Activated T-cell treated with anti-CD3 and anti-CD28 coated beads, Interleukin-2, amount 50 U/mL, for 1 hour (primary cell): ENCODE results near the gene DAGLB.
A peak's percentile ranks its signal among the peaks of the same experiment; 100 is the strongest.
"Not testable (repeated sequence)": the region's sequence is repeated elsewhere in the genome, so short reads cannot be mapped to it uniquely, and the experiment has no call there.

ENCODE experiments used
- DNase-seq: peaks from one replicate; pipeline ENCODE4 v3.0.0-alpha.2; 2020

DAGLB gene, protein sequence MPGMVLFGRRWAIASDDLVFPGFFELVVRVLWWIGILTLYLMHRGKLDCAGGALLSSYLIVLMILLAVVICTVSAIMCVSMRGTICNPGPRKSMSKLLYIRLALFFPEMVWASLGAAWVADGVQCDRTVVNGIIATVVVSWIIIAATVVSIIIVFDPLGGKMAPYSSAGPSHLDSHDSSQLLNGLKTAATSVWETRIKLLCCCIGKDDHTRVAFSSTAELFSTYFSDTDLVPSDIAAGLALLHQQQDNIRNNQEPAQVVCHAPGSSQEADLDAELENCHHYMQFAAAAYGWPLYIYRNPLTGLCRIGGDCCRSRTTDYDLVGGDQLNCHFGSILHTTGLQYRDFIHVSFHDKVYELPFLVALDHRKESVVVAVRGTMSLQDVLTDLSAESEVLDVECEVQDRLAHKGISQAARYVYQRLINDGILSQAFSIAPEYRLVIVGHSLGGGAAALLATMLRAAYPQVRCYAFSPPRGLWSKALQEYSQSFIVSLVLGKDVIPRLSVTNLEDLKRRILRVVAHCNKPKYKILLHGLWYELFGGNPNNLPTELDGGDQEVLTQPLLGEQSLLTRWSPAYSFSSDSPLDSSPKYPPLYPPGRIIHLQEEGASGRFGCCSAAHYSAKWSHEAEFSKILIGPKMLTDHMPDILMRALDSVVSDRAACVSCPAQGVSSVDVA

DNA sequence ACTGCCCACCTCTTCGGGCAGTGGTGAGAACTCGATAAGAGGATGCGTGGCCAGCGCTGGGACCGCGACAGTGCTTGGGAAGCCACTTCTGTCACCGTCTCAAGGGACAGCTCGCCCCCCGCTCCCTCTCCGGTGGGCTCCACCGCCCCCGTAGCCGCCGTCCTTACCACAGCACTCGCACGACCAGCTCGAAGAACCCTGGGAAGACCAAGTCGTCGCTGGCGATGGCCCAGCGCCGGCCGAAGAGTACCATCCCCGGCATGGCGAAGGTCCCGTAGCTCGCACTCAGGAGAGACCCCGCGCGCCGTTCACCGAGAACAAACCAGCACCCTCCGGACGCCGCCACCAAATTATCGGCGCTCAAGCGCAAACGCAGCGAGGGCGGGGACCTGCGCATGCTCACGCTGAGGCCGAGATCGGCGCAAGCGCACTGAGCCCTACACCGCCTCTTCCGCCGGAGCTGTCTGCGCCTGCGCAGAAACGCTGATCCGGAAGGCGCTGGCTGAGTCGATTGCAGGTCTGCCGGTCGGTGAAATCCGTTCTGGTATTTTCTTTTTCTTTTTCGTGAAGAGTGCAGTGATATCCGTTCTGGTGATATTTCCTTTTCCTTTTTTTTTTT is at the start of gene DAGLB:
Gene DAGLB, minus strand, starts transcription at position 374 of the 619 bp plus-strand sequence. Its CDS starts 112 bp downstream, at position 262.
- peak; percentile 97 for DNase-seq

DNA sequence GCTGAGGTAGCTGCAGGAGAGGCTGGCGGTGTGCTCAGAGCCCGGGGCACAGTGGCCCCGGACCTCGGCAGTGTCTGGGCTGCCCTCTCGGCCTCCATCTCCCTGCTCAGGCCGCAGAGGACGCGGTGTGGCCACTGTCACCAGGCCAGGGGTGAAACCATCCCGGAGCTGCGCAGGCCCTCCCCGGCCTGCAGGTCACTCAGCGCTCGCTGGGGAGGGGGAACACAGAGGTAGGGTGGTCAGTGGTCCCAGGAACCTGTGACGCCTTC is 49.8 kb upstream of the DAGLB start:
- no peak for DNase-seq

DNA sequence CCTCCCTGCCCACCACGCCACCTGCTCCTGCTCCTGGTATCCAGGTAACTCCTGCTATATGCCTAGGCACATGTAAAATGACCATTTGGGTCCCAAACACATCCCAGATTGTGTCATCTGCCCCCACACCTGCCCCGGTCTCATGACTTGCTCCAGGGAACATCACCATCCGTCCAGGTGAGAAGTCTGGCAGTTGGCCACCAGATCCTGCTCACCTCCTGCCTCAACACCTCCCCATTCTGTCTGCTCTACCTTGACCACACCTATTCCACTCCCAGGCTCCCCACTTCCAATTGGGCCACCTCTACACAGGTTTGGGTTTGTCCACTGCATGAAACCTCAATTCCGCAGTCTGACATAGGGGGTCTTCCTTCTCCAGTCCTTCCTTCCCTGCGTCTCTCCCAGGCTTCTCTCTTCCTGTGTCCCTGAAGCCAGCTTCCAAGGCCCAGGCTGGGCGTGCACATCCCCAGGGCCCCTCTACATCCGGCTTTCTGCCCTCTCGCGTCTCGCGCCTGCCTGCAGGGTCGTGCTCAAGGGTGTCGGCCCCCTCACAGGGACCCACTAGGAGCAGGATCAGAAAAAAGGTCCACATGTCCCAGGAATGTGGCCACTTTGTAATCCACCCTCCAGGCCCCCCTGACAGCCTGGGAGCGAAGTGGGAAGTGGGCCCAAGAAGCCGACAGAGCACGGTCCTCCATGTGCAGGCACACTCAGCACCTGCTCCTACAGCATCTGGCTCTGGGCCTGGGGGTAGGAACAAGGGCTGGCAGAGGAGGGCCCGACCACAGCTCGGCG is 49.3 kb upstream of the DAGLB start:
- no peak for DNase-seq

DNA sequence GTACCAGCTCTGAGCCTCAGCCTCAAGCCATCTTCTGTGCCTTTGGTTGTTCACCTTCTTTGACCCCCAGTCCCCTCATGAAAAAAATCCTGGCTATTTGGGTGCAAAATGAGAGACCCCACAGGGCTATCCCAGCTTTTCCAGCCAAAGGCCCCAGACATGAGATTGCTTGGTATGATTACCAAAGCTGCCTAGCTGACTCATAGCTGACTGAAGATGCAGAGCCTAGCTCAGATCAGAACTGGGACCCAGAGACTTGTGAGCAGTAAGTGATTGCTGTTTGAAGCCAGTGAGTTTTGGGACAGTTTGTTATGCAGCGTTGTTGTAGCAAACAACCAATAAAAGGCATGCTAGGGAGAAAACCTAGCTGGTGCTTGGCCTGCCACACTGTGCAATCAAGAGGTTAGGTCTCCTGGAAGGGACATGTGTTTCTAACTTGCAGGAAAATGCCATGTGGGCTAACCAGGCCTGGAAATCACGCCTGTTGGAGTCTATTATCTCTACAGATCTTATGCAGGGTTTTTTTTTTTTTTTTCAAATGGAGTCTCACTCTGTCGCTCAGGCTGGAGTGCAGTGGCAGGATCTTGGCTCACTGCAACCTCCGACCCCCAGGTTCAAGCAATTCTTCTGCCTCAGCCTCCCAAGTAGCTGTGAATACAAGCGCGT is 48.0 kb upstream of the DAGLB start:
- no peak for DNase-seq

DNA sequence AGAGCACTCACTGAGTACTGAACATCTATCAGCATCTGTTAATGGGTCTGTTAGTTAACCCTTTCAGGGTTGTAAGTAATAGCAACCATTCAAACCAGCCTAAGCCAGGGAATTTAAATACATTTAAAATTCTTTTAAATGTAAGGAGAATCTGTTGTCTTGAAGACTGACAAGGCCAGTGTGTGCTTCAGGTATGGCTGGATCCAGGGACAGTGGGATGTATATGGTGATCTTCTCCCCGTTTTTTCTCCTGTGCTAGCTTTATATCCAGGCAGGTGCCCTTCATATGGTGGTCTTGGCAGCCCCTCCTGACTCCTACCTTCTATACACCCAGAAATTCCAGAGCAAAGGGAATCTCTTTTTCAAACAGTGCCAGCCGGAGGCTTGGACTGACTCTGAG is 46.6 kb upstream of the DAGLB start:
- DNase-seq = no peak

DNA sequence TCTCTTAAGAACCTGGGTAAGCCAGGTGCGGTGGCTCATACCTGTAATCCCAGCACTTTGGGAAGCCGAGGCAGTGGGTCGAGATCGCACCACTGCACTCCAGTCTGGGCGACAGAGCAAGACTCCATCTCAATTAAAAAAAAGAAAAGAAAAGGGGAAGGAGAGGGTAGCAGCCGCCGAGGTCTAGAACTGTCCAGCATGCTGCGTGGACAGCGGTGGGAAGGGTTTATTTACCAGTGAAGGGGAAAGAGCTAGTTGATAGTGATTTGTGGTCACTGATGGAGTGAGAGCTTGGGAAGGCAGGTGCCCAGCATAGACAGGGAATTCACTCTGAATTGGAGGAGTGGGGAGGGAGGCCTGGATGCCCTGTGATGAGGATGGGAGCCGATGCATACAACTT is 43.4 kb upstream of the DAGLB start:
- DNase-seq = no peak

DNA sequence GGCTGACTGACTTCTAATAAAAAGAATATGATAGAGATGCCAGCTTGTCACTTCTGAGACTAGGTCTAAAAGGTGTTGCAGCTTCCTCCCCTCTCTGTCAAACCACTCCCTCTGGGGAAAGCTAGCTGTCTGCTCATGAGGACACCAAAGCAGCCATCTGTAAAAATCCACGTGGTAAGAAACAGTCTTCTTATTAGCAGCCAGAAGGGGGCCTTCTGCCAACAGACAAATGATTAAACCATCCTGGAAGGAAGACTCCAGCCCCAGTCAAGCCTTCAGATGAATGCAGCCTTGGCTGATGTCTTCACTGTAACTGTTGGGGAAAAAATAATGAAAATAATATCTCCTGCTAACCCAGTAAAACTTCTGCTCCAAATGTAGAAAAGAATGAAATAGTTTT is 41.9 kb upstream of the DAGLB start:
- no peak for DNase-seq

DNA sequence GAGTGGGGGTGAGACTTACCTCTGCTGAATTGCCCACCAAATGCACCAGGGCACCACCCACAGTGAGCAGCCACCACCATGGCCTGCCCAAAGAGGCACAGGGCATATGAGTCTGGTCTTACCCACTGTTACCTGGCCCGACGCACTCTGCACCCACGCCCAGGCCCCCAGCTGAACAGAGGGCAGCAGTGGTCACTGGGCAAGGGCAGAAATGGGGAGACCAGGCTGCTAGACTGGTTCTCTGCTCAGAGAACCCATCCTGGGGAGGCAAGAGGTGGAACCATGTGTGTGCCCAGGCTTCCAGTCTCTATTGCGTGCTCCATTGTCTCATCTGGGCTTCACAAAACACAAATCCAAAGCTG is 39.4 kb upstream of the DAGLB start:
- no peak for DNase-seq

DNA sequence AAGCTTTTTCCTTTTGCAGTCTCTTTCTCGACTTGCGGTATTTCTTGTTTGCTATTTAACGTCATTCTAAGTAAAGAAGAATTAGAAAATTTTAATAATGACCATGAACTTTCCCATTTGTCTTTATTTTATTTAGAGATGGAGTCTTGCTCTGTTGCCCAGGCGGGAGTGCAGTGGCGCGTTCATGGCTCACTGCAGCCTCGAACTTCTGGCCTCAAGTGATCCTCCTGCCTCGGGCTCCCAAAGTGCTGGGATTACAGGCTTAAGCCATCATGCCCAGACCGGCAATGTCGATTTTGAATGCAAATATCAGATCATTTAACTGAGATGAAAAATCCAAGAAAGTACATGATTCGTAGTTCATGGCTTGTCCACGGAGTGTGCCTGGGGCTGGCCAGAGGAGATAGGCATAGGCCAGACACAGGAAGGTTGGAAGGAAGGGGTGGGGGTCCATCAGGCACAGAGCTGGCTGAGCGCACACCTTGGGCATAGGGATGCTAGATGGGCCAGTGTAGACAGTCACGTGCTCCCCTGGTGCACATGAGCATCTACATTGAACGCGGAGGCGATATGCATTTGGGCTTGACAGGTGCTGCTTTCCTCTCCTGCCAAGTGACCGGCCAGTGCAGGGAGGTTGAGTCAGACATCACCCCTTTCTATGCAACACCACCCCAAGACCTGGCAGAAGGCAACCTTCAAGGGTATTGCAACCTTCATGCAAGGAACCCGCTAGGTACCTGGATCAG is 38.9 kb upstream of the DAGLB start:
- no peak for DNase-seq

DNA sequence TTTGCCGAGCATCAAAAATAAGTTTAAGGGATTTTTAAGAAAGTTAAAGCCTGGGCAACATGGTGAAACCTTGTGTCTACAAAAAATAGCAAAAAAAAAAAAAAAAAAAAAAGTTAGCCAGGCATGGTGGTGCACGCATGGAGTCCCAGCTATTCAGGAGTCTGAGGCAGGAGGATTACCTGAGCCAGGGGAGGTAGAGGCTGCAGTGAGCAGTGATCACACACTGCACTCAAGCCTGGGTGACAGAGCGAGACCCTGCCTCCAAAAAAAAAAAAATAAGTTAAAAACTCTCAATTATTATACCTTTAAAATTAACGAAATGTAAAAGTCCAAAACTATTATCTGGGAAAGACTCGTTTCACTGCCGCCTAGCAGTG is 35.0 kb upstream of the DAGLB start:
- DNase-seq = no peak

DNA sequence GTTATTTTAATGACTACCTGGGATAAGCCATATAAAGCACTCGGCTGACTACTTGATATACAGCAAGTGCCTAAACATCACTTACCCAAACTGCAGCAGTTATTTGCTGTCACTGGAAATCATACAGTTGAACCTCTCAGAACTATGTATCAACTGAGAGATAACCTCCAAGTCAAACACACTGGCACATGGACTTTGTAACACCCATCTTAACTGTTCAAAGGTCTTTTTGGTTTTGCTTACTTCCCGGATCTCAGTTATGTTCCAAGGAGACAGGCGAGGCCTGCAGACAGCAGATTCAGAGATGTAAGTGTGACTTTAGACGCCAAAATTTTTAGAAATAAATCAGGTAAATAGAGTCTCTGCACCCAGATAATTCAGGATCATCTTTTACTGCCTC is 34.6 kb upstream of the DAGLB start:
- no peak for DNase-seq

DNA sequence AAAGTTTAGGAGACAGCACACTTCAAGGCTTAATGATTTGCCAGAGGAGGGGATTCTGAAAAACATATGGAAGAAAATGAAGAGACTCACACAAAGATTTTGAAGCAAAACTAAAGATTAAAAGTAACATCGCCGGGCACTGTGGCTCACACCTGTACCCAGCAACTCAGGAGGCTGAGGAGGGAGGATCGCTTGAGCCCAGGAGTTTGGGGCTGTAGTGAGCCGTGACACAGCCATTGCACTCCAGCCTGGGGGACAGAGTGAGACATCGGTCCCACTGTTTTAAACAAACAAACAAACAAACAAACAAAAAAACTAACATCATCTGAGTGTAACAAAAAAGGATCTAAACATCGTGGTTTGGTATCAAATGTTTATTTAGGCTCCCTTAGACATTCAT is 33.7 kb upstream of the DAGLB start:
- no peak for DNase-seq

DNA sequence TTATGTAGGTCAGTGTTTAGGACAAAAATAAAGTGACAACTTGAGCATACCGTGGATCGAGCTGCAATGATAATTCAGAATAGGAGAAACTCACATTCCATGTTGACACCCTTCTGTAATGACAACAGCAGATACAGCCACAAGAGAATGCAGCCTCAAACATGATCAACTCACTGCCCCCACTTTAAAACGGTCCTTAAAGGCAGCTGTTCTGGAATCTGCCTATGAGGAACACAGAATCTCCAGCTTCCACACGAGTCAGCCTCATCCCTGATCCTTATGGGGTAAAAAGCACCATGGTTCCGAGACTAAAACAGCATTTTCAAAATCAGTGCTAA is 32.5 kb upstream of the DAGLB start:
- DNase-seq = no peak

DNA sequence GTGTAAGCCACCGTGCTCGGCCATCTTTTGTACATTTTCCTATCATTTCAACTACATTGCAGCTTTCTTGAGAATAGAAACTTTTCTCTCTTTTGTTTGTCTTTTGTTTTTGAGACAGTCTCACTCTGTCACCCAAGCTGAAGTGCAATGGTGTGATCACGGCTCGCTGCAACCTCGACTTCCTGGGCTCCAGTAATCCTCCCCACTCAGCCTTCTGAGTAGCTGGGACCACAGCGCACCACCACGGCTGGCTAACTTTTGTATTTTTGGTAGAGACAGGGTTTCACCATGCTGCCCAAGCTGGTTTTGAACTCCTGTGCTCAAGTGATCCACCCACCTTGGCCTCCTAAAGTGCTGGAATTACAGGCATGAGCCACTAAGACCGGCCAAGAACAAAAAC is 31.3 kb upstream of the DAGLB start:
- no peak for DNase-seq

DNA sequence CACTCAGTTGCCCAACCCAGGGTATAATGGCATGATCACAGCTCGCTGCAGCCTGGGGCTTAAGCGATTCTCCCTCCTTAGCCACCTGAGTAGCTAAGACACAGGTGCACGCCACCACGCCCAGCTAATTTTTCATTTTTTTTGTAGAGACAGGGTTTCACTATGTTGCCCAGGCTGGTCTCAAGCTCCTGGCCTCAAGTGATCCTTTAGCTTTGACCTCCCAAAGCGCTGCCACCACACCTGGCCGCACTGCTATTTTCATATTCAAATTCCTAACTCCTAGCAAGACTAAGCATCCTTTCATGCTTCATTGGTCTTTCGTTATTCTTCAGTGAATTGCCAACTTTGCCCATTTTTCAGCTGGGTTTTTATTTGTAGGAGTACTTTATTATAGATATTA is 30.4 kb upstream of the DAGLB start:
- DNase-seq = no peak

DNA sequence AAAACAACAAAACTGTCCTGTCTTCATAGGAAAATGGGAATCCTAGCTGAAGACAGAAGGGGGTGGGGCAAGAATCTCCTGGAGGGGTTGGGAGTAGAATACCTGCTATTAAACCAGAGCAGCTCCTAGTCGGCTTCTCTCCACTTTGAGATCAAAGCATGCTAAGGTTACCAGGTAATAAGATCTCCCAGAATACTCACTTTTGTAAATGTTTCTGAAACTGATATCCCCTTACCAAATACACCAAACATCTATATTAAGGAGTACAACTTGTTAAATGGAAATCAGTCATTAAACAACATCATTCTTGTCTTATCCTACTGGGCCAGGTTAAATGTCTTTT is 29.5 kb upstream of the DAGLB start:
- DNase-seq = no peak

DNA sequence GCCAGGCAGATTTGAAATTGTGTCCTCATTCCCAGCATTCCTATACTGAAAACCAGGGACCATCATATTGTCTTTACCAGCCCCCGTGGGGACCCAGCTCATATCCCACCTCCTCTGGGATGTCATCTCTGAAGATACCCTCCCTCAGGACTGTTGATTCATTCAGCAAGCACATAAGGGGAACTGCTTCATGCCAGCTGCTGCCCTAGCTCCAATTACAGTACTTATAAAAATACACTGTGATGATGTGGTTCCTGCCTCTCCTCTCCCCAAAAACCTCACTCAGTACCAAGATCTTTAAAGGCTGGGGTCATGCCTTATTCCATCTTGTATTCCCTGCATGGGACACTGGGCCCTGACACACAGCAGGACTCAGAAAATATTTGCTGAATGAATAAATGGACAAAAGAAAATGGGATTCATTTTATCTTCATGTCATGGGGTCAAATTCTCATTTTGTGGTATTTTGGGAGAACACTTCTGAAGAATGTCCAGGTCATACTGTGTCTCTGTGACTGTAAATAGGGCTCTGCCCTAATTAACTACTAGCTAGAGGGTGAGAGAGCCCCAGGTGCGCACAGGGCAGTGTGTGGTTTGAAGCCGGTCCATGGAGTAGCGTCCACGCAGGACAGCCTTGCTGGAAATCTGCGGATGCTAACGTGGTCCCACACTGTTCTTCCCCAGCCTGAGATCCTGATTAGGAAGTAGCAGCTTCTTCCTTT is 29.0 kb upstream of the DAGLB start:
- no peak for DNase-seq

DNA sequence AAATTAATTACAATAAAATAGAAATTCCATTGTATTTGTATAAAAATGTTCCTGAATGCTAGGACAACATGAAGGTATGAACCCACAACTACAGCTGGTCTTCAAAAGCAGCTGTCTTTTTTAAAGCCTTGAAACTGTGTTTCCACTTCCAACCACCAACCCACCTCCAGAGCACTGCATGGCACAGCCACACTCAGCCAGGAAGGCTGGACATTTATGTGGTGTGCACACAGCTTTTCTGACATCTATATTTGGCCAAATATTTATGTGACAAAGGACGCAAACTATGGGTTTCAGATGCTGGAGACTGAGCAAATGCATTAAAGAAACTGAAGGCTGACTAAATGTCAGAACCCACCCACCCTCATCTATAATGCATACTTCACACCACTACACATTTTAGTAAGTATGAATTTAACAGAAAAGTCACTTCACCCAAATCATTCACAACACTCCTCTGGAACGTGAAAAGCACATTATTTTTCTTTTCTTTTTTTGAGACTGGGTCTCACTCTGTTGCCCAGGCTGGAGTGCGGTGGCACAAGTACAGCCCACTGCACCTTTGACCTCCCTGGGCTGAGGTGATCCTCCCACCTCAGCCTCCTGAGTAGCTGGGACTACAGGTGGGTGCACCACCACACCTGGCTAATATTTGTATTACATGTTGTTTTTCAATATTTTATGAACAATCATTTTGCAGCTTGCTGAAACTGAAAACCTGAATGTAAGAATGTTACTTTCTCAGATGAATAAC is 27.9 kb upstream of the DAGLB start:
- DNase-seq = no peak

DNA sequence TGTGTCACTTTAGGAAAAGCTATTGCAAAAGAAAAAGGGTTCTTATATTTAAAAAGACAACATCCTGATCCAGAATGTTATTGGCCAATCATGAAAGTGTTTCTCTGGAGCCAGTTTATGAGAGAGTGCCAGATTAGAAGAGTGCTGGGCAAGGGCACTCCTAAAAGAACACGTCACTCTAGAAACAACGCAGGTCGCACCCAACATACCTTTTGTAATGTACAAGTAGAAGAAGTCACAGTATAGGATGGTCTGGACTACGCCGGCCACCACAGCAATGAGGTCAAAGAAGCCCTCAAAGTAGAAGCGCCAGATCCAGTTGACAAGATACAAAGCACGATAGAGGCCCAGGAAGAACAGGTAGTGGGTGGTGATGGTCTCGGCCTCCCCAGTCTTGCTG is 18.1 kb upstream of the DAGLB start:
- DNase-seq = no peak

DNA sequence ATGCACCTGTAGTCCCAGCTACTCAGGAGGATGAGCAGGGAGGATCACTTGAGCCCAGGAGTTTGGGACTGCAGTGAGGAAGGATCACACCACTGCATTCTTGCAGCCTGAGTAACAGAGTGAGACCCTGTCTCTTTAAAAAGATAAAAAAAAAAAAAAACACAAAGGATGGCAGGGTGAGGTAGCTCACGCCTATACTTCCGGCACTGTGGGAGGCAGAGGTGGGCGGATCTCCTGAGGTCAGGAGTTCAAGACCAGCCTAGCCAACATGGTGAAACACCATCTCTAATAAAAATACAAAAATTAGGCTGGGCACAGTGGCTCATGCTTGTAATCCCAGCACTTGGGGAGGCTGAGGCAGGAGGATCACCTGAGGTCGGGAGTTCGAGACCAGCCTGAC is 15.9 kb upstream of the DAGLB start:
- DNase-seq = not testable (repeated sequence)

DNA sequence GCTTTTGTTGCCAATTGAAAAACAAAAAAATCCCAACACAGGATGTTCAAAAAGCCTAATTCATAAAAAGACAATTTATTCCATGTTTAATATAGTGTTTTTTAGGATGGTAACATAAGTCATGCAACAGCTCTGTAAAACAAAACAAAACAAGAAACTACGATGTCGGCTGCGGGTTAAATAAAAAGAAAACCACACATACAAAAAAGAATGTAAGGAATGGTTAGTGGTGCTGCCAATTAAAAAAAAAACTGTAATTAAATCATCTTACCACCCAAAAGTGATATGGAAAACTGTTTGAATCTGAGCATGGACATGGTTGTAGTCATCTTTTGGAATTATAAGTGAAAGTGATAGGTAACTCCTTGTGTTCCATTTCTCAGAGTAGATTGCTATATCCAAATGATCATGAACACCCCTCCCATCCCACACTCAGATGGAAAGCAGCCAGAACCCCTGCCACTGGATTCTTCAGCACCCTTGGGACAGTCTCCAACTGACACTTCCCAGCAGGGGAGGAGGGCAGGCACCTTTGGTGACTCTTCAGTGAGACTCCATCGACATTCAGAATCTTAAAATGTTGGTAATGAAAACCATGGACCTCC is 14.3 kb upstream of the DAGLB start:
- no peak for DNase-seq
